AG04449 (cell line): ENCODE results near the gene TMEM186.
"Not testable (repeated sequence)": the region's sequence is repeated elsewhere in the genome, so short reads cannot be mapped to it uniquely, and the experiment has no call there.

Experiments used
- CTCF ChIA-PET: fragments of 350-600 bp; formaldehyde crosslinking; extraction: SDS; loops from one replicate; lab custom pipeline; 2021; ENCODE audit warnings: antibody characterized with exemption; lab: Yijun Ruan, JAX
- POLR2A ChIA-PET: fragments of 400-600, 350-600 bp; formaldehyde crosslinking; extraction: SDS; loops from one replicate; lab custom pipeline; 2020; ENCODE audit warnings: antibody characterized with exemption, inconsistent platforms; lab: Yijun Ruan, JAX
- DNase-seq: peaks from one replicate; pipeline ENCODE4 v3.0.0-alpha.2; 2010; ENCODE audit warnings: low read depth, low spot score
- H3K4me3 ChIP-seq: 2 replicates; pipeline ENCODE4 v1.5.1; 2011; ENCODE audit warnings: low read depth, mild to moderate bottlenecking, control low read depth, low read length
- TF ChIP-seq, protein P1 (sequence below): IDR thresholded peaks from one replicate; pipeline ENCODE4 v1.5.1; 2011; ENCODE audit warnings: mild to moderate bottlenecking, moderate library complexity, low read length, control low read depth, inconsistent platforms; ENCODE audit not compliant: insufficient read depth; ENCODE audit errors: missing control alignments

TMEM186 gene

GRCh38 chr16:8751481-8752311 is 45.7 kb downstream of the TMEM186 start:
- POLR2A ChIA-PET, result no interaction called here
- H3K4me3 ChIP-seq, result no peak overlapping the region
- TF ChIP-seq, protein P1, sequence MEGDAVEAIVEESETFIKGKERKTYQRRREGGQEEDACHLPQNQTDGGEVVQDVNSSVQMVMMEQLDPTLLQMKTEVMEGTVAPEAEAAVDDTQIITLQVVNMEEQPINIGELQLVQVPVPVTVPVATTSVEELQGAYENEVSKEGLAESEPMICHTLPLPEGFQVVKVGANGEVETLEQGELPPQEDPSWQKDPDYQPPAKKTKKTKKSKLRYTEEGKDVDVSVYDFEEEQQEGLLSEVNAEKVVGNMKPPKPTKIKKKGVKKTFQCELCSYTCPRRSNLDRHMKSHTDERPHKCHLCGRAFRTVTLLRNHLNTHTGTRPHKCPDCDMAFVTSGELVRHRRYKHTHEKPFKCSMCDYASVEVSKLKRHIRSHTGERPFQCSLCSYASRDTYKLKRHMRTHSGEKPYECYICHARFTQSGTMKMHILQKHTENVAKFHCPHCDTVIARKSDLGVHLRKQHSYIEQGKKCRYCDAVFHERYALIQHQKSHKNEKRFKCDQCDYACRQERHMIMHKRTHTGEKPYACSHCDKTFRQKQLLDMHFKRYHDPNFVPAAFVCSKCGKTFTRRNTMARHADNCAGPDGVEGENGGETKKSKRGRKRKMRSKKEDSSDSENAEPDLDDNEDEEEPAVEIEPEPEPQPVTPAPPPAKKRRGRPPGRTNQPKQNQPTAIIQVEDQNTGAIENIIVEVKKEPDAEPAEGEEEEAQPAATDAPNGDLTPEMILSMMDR, result no peak
- CTCF ChIA-PET, result interaction anchor here (1.5 kb wide), 1 partner anchor 53 kb away, joined by 3 read pairs; no protein-coding TSS in a partner anchor
- DNase-seq, result peak; percentile 34

DNA sequence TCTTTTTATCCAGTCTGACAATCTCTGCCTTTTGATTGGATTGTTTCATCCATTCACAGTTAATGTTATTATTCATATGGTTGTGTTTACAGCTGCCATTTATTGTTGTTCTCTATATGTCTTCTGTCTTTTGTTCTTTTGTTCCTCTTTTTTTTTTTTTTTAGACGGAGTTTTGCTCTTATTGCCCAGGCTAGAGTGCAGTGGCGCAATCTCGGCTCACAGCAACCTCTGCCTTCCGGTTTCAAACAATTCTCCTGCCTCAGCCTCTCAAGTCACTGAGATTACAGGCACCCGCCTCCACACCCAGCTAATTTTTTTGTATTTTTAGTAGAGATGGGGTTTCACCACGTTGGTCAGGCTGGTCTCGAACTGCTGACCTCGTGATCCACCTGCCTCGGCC is 48.5 kb downstream of the TMEM186 start:
- H3K4me3 ChIP-seq, DNase-seq, CTCF ChIA-PET, POLR2A ChIA-PET: not testable (repeated sequence)
